ENCODE data around the gene SERPINH1.

SERPINH1 gene

GRCh38 chr11:75557666-75558494, 4.2 kb upstream of the SERPINH1 start:
- DNase-seq: no peak

DNA sequence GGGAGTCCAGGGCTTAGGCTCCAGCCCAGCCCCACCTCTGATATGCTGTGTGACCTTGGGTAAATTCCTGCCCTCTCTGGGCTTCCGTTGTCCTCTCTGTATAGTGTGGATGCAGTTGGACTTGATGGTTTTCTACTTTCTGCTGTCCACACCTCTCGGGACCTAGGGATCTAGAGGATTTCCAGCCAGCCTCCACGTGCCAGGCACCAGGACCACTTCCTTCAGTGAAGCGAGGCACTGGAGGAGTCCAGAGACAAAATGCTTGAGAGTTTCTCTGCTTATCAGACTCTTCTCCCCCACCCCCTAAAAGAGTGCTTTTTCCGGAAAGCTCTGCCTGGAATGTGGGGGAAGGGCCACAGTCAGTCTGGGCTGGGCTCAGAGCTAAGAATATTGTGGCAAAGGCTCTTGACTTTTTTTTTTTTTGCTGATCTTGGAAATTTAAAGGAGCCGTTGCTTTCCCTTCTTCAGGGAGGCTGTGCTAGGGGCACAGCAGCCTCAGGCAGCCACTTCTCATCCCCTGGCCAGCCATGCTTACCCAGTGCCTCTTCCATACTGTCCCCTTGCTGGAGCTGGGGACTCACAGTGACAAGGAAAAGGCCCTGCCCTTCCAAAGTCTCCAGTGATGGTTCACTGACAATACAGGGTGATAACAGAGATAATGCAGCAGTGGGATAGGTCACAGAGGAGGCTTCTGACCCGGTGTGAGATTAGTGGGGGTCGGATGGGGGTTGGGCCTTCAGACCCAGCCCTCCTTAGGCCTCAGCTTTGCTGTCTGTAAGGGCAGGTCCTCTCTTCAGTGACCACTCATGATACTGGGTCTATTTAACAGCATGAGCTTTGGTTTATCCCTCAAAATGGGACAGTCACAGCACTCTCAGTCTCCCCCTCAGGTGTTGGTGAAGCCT, 2.9 kb upstream of the SERPINH1 start:
- DNase-seq: no peak

- DNase-seq: no peak
These were observed 1.4 kb upstream of the SERPINH1 start for GRCh38 chr11:75560644-75561043.

GRCh38 chr11:75561426-75562047, 516 bp upstream of the SERPINH1 start:
- DNase-seq: no peak

DNA sequence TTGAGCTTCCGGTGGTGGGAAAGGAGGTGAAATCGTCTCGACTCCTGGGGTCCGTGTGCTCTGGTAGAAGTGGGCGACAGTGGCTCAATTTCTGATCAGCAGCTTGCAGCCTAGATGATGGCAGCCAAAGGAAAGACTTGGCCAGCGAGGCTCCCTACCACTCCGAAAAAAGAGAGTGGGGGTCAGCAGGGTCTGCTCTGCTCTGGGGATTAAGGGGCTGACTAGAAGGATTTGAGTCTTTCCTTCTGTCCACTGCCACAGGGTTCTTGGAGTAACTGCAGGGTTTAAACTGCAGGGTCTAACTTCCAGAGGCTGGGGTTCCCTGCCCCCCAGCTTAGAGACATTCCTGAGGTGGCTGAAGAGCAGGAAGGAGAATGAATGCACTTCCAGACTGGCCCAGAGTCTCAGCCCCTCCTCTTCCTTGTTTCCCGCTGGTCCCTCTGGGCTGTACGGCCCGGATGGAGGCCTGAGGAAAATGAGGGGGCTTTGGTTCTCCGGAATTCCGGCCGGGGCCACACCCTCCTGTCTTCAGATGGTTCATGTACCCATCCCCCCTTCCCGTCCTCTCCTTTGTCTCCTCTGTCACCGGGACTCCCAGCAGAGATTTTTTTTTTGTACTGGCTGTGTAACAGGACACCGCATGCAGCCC, 907 bp downstream of the SERPINH1 start:
- no peak for DNase-seq

GRCh38 chr11:75563501-75563977, 1.5 kb downstream of the SERPINH1 start:
- DNase-seq: no peak

DNA sequence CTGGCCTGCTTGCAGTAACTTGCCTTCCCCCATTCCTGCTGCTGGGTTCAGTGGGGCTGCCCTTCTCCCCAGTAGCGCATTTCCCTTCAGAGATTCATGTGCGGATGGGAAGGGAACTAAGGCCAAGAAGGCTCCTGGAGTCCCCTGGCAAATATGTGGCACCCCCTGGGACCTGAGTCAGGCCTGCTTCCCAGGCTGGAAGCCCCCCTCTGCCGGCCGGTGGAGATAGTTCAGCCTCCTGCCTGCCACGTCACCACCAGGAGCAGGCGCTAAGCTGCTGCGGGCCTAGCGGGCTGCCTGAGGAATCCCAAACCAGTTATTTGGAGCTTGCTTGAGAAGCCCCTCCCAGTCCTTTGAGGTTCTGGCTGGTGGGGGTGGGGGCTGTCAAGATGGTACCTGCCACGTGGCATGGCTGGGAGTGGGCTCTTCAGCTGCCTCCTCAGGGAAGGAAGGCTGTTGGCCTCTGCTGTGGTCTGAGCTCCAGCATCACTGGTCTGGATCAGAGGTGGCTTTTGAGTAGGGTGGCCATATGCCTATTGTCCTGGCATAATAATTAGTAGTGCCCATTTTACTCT, 2.0 kb downstream of the SERPINH1 start:
- no peak for DNase-seq

DNA sequence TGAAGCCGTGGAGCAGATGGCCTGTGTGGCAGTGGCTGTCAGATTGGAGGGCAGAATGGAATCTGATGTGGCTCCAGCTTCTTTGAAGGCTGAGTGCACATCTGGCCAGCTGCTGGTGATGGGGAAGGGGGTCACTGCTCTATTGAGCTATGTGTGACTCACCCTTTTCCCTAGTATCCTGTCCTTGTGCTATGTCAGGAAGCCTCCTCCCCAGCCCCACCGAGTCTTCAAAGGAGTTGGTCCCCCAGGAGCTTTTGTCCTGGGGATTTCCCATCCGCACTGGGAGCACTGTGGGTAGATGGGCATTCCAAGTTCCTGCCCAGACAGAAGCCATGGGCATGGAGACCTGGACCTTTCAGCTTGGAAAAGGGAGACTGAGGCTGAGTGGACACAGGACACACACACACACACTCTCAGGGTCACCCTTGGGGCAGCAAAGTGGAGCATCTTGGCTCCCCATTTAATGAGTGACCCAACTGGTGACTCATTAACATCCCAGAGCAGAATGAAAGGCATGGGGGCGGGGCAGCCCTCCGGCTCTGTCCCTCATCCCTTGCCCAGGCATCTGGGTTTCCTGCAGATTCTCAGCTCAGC, 3.3 kb downstream of the SERPINH1 start:
- DNase-seq: no peak

- DNase-seq: no peak
These were observed 4.1 kb downstream of the SERPINH1 start for GRCh38 chr11:75565916-75566762.

GRCh38 chr11:75566763-75567279, 4.8 kb downstream of the SERPINH1 start:
- no peak for DNase-seq

GRCh38 chr11:75567971-75568370, 5.9 kb downstream of the SERPINH1 start:
- no peak for DNase-seq

GRCh38 chr11:75568616-75569219, 6.7 kb downstream of the SERPINH1 start:
- no peak for DNase-seq

GRCh38 chr11:75570559-75571139, 8.6 kb downstream of the SERPINH1 start:
- DNase-seq: no peak

DNA sequence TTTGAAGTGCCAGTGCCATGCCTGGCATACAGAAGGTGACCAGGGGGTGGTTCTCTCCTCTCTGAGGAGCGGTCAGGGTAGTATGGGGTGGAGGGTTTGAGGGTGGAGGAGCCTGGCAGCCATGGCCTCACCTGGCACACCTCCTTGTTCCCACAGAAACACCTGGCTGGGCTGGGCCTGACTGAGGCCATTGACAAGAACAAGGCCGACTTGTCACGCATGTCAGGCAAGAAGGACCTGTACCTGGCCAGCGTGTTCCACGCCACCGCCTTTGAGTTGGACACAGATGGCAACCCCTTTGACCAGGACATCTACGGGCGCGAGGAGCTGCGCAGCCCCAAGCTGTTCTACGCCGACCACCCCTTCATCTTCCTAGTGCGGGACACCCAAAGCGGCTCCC, 9.6 kb downstream of the SERPINH1 start:
- DNase-seq: no peak

- no peak for DNase-seq
These were observed 10.7 kb downstream of the SERPINH1 start for GRCh38 chr11:75572744-75573143.

DNA sequence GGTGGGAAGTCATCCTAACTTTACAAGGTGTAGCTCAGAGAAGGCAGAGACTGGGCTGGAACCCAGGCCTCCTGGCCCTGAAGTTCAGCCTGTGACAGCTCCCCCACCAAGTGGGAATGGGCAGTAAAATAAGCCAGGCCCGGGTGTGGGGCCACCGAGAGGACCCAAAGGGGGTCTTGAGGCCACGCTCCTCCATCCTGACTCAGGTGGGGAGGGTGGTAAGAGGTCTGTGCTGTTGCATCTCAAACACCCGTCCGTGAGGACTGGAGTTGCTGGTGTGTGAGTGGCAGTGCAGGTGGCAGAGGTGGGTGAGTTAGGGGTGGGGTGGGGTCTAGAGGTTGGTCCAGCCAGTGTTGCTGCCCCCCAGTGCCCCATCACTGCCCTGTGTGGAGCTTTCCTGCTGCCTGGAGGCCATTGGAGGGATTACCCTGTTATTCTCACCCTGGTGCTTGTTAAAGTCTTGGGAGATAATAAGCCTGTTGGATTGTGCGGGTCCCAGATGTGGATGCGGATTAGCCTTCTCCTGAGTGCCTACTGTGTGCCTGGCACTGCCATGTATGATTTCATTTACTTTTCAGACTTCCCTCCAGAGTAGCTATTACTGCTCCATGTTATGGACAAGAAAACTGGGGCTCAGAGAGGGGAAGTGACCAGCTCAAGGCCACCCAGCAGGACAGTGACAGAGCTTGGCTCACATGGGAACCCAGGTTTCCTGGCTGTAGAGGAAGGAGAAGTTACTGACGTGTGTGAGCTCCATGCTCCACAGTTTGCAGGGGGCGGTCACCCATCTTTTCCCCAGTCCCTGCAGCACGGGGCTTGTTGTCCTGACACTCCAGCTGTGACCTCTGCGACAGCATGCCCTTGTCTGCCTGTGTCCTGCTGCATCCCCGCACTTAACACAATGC, 12.9 kb downstream of the SERPINH1 start:
- no peak for DNase-seq

GRCh38 chr11:75576017-75576416, 14.0 kb downstream of the SERPINH1 start:
- DNase-seq: no peak

DNA sequence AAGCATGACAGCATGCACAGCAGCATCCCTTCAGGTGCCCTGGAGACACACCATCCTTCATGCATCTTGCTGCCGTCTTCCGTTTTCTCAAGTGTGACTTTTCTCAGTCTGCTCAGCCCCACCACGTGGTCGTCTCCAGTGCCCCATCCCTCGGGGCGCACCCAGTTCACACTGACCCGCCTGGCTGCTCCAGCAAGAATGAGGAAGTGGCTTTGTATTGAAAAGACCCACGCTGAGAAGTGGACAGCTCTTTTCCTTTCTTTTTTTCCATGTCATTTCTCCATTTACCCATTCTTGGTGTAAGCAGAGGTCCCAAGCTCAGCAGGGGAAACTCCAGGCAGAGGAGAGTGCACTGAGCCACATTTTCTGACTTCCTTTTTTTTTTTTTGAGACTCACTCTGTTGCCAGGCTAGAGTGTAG, 14.5 kb downstream of the SERPINH1 start:
- DNase-seq: no peak

DNA sequence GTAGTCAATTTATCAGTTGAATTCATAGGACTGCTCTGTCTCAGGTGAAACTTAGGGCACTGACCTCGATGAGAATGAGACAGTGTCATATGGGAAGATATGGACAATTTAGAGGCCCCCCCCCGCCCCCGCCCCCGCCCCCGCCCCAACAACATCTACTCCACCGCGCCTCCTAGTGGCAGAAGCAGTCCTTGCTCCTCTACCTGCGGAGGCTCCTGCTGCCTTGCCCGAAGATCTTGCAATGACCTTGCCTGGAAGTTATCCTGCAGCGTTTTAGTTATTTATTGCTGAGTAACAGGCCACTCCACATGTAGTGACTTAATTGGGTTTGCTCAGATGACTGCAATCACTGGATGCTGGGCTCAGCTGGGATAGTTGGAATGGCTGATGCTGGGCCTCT, 15.2 kb downstream of the SERPINH1 start:
- DNase-seq: peak; percentile 70
